HG03439 (cell line): Measurements from ENCODE around the gene FBLN7.

Experiments used
- ATAC-seq: cut with Tn5 transposase; IDR thresholded peaks from one replicate; pipeline ENCODE4 v1.9.1; 2021; ENCODE audit warnings: mild to moderate bottlenecking, moderate library complexity; ENCODE audit not compliant: unreplicated experiment

FBLN7 gene

DNA sequence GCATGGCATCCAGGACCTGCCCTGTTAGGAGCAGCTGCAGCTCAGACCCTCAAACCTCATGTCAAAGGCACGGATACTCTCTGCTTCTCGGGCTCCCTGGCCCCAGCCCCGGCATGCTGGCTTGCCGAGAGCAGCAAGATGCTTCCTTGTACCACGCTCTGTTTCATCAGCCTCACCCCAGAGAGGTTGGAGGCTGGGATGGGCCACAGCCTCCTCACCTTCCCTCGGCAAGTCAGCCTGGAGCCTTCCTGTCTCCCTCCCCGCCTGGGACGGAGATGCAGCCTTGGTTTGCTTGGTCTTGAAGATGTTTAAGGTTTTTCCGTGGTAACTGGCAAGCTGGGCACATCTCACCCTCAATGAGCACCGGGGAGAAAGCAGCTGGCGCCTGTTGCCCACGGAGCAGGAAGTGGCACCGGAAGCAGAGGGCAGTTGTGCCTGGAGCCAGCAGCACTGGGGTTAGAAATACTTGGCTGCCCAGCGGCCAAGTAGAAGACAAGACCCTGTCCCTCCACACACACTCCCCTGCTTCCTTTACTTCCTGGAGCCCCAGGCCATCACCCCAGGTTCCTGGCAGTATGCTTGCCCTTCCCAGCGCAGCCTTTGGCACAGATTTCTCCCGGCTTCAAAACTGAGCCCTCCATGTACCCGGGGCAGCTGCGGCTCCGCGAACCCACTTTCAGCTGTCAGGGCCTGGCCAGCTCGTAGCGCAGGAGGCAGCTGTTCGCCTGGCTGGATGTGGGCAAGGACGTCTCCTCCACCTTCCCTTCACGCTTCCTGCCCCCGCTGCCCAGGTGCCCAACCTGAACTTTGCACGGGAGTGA lies 17.4 kb downstream of the FBLN7 start:
- no peak for ATAC-seq

DNA sequence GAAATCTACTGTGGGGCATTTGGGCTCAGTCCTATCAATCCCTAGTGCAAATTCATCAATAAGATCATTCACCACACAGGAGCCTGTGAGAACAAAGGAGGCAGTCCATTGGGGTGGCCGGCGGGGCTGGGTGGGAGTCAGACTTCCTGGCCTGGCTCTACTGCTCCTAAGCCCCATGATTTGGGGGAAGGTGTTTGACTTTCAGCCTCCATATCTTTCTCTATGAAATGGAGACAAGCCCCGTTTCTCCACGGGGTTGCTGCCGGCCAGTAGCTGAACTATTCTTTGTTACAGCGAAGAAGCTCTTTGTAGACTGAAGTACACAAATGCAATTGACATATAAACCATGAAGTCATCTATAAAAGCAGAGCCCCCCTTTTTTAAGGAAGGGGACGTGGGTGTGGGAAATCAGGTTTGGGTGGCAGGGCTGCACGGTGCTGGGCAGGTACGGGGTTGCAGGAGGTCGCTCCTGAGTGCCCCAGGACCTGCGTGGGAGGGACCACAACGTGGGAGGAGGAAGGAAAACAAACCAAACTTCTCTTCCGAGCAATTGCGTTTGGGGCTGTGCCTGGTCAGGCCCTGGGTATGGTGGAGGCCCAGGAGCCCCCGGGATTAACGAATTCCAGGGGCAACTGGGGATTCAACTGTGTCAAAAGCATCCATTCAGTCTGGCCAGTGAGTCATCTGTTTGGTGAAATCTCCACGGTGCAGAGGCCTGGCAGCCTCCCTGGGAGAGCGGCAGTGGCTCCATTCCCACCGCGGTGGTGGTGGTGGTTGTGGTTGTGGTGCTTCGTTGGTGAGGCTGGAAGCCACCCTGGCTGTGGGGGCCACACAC lies 18.2 kb downstream of the FBLN7 start:
- ATAC-seq: no peak

DNA sequence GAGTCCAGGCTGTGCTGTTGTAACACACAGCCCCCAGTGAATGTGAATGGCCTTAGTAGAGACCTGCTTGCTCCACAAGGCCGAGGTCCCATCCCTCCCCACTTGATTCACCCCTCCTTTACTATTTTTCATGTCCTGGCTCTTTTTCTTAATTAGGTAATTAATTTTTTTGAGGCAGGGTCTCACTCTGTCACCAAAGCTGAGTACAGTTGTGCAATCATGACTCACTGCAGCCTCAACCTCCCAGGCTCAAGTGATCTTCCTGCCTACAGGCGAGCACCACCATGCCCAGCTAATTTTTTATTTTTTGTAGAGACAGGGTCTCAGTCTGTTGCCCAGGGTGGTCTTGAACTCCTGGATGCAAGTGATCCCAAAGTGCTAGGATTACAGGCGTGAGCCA lies 19.3 kb downstream of the FBLN7 start:
- ATAC-seq: no peak

DNA sequence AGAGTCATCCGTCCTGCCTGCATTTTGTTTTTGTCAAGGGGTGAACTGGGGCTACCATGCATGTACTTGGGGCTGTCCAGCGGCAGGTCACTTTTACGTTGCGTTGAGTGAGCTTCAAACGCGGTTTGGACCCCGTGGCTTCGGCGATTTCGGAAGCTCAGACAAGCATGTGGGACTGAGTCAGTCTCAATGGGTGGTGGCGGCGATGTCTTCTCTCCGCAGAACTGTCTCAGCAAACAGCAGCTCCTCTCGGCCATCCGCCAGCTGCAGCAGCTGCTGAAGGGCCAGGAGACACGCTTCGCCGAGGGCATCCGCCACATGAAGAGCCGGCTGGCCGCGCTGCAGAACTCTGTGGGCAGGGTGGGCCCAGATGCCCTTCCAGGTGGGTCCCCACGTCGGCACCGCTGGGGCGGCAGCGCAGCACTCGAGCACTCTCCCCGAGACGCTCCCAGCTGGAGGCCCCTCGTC lies 21.3 kb downstream of the FBLN7 start:
- no peak for ATAC-seq

DNA sequence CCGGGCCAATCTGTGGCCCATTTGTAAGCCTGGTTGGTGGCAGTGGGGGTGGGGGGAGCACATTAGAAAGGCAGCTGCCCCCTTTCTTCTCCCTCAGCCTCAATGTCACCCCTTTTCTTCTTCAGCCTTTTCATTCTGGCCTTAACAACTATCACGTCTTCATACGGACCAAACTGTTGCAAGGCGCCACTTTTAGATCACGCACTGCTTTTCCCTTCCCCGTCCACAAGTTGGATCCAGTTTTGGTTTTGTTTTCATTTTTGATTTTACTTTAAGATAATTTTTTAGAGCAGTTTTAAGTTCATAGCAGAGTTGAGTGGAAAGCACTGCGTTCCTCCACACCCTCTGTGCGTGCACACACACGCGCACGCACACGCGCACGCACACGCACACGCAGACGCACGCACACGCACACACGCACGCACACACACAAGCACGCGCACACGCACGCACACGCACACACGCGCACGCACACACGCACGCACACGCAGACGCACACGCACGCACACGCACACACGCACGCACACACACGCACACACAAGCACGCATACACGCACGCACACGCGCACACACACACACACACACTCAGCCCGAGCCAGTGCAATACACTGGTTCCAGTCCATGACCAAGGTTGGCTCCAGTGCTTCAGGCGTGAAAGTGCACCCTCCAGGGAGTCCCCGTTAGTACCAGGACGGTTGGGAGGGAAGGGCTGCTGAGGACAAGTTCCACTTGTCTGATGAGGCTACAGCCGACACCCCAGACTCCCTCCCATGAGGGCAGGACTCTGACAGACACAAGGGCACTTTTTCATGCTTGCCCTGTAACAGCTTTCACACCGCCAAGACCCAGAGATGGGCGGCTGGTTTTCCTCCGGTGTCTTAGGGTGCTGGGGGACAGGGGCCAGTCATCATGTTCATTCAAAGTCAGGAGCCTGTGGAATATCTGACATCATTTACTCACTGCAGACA lies 22.4 kb downstream of the FBLN7 start:
- no peak for ATAC-seq

DNA sequence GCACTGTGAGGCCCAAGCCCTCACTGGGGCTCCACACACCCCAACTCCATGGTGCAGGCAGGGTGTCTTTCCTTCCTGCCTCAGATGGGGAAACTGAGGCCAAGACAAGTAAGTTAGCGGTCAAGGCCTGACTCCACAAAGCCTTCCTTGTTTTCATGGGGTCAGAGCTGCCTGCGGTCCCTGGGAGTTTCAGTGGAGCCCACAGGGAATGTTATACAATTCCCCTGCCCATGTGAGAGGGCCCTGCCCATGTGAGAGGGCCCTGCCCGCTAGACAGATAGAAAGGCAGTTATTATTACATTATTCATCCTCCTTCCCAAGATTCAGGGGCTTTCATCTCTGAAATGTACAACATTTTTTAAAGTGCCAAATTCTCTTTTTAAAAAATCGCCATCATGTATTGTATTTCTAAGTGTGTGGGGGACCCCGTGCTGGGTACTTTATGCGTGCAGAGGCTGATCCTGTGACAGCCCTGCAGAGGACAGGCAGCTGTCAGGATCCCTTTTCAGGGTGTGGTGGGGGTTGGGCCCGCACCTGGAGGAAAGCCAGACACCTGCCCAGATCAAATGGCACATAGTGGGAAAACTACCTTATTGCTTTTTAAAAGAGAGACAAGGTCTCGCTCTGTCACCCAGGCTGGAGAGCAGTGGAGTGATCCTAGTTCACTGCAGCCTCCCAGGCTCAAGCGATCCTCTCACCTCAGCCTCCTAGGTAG lies 23.4 kb downstream of the FBLN7 start:
- no peak for ATAC-seq

DNA sequence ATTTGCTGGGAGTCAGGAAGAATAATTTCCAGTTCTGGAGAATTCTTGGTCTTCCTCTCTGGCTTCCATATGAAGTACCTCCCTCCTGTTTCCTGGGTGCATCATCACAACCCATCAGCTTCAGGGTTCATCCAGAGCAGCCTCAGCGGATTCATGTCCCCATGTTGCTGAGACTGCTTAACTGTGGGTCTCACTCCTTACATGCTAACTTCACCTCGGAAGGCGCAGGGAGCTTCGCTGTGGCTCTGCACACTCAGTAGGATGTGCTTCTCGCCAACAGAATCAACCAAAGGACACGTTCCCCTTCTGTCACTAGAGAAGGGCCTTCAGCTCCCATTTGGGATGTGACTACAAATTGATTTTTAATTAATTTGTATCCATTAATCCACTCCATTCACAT lies 24.2 kb downstream of the FBLN7 start:
- ATAC-seq: no peak

DNA sequence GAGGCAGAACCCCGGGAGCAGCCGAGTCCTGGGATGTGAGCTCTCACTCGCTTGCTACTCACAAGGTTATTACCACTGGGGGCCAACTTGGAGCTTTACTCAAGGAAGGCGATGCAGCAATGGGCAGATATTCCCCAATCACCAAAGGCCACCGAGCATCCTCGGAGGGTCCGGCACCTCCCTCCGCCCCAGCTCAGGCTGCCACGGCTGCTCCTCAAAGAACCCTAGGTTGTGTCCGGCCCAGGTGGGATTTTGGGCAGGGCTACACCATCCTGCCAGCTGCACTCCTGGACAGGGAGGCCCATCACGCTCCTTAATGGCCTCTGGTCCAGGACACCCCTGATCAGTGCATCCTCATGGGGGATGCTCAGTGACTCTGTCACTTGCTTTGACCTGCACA lies 24.8 kb downstream of the FBLN7 start:
- ATAC-seq: no peak

DNA sequence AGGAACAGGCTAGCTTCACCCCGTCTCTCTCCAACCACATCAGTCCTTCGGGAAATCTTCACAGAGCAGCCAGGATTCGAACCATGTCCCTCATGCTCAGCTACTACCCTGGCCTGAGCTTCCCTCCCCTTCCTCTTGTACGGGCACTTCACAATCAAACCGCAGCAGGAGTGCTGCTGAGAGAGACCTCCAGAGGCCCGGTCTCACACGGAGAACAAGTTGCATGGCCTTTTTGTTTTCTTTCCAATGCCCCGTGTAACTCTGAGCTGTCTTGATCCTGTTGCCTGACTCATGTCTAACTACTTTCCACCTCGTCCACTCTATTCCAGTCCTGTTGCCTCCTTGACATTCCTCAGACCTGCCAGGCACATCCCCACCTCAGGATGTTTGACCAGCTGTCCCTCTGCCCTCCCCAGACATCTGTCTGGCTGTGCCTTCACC lies 25.4 kb downstream of the FBLN7 start:
- ATAC-seq: no peak

DNA sequence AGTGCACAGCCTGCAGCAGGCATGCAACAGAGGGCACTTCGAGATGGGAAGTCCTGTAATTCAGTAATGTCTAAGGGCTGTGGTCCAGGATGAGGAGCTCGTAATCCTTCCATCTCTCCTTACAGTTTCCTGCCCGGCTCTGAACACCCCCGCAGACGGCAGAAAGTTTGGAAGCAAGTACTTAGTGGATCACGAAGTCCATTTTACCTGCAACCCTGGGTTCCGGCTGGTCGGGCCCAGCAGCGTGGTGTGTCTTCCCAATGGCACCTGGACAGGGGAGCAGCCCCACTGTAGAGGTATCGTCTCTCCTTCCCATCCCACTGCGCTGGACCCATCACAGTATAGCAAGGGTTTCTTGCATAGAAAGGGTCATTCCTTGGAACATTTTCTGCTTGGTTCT lies 26.7 kb downstream of the FBLN7 start:
- ATAC-seq: no peak

DNA sequence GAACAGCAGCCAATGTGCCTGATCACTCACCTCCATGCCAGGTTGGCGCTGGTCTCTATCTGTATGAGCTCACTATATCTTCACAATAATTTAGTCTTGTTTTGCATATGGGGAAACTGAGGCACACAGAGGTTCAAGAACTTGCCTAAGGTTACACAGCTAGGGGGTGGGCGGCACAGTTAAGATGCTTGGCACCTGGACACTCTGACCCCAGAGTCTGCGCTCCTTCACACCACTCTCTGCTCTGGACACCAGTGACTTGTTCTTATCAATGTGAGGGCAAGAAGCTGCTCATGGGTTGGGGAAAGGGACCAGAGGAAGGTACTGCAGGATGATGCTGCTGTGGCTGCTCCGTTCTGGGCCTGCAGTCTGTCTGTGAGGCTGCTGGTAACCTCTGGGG lies 27.1 kb downstream of the FBLN7 start:
- no peak for ATAC-seq

DNA sequence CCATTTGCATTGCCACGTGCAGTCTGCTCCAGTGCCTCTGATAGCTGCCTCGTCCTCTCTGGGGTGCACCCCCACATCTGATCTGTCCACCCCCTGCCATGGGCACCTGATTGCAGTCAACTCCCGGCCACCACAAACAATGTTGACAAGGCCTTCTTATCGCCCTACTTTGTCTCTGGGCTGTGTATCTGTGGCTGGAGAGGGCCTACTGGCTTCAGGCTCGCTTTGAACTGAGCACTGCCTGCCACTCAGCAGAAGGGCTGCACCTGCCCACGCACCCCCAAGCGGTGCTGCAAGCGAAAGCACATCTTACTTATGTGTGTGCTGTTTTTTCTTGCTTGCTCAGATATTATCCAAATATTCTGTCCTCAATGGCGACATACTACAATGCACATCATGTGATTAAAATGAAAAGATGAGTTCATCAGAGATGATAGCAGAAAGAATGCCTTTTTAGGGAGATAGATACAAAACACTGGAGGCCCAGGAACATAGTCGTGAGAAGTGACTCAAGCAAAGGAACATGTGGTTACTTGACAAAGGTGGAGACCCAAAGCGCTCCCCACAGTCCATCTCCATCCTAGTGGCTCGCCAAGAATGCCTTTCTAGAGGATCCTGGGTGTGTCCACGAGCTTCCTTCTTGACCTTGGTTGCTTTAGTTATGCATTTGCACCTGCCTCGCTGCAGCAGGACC lies 28.8 kb downstream of the FBLN7 start:
- no peak for ATAC-seq

DNA sequence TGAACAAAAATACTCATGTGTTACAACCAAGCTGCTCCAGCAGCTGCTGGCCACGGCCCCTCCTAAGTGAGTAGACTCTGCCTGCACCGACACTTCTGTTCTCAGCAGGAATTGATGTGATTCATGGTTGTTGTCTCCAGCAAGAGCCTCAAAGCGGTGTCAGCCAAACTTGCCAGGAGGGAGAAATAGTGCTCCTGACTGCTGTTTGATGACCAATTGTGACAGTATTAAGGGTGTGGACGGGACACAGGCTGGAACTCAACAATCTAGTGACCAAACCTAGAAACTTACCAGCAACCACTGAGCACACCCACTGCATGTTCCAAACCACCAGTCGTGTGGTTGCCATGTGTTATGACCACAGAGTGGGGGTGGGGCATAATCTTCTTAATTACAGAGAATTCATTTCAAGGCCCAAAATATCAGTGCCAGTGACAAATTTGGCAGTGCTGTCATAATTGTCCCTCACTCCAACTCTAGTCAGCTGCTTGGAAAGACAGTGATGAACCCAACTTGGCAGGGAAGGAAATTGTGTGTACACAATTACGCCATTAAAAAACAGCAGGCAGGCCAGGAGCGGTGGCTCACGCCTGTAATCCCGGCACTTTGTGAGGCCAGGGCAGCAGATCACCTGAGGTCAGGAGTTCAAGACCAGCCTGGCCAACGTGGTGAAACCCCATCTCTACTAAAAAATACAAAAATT lies 30.4 kb downstream of the FBLN7 start:
- ATAC-seq: no peak

DNA sequence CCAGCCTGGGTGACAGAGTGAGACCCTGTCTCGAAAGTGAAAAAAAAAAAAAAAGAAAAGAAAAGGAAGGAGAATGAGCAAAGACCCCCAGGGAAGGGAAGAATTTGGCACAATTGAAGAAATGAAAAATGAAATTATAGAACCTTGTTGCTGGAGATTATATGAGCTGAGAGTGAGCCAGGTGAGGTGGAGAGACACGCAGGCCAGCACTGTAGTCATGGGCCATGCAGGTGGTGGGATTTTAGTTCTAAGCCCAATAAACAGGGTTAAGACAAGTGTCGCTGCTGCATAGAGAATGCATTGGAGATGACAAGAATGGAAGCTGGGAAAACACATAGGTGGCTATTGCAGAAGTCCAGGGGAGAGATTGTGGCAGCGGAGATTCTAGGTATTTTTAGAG lies 32.3 kb downstream of the FBLN7 start:
- ATAC-seq: no peak

DNA sequence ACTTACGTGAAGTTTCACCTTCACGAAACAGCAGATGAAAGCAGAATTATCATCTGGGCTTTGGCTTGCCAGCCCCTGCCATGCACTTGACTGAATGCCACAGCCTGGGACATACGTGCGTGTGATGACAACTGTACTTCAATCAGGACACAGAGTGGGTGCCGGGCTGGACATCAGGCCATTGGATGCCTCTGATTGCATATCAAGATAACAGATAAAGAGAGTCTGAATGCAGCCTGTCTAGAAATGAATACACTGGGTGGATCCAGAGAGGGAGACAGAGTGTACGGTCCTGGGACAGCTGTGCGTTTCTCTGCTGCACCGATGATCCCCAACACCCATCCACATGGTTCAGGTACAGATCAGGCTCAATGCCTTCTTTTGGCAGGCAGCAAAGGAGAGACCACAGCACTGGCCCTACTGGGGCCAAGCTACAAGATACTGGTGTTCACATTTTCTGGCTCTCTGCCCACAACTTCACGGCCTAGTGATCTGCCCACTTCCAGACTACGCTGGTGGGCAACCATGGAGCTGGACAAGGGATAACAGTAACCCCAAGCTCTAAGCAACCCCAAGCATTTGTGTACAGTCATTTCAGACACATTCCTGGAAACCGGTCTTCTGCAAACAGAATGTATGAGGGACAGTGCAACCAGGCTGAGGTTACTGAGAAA lies 35.6 kb downstream of the FBLN7 start:
- ATAC-seq: no peak

DNA sequence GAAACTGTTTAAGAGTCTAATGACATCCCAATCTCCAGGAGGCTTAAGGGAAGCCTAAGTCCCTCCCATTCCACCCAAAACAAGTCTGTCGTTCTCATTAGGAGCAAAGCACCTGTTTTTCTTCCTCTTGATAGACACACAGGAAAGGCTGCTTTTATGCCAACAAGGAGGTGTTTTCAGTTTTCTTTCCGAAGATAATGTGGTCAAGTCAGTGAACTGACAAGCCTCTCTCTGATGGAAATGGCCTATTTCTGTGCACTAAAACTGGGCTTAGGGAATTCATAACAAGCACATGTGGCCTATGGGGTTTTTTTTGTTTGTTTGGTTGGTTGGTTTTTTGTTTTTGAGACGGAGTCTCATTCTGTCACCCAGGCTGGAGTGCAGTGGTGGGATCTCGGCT lies 36.2 kb downstream of the FBLN7 start:
- no peak for ATAC-seq

DNA sequence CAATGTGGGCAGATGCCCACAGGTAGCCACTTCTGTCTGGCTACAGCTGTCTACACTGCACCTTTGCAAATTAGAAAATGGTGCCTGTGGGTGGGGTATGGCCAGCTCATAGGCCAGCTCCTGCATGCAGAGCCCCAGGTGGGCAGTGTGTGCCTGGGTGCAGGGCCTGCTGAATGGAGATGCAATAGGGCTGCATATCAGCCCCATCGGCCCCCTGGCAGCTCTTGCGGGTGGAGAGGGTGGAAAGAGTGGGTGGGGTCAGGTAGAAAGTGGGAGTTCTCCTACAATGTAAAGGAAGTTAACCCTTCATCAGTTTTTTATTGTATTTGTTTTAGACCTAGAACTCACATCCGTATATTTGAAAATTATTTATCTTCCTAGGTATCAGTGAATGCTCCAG lies 37.1 kb downstream of the FBLN7 start:
- ATAC-seq: no peak

DNA sequence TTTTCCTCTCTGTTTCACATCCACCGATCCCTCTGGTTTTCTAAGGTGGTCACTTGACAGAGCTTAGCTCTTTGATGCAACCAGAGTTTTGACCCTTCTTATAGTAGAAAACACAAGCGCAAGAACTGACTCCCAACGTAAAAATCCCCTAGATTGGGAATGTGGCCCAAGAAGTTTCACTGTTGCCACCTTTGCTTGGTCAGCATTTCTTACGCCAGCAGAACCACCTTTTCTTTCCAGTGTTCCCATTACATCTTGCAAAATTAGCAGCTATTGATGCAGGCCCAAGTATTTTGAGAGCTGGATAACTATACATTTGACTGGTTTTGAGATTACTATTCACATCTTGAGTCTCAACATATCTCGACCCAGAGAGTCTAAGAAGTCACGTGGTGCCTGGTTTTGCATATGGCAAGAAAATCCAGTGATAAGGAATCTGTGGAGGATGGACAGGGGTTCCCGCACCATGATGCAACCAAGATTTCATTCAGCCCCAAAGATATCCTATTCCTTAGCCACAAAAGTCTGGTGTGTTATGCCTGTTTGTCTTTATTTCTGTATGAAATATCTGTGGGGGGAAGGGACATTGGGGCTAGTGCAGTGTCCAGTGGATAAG lies 37.9 kb downstream of the FBLN7 start:
- ATAC-seq: no peak
